HG02571 (cell line): Measurements from ENCODE around the gene KCNJ1.

Experiments
- ATAC-seq: cut with Tn5 transposase; IDR thresholded peaks from one replicate; pipeline ENCODE4 v1.9.1; 2021; ENCODE audit warnings: mild to moderate bottlenecking, moderate library complexity; ENCODE audit not compliant: unreplicated experiment

KCNJ1 gene

GRCh38 chr11:128902515-128903066 is 35.5 kb upstream of the KCNJ1 start:
- no peak for ATAC-seq

GRCh38 chr11:128901653-128902514 is 34.8 kb upstream of the KCNJ1 start:
- no peak for ATAC-seq

GRCh38 chr11:128900468-128900867 is 33.4 kb upstream of the KCNJ1 start:
- no peak for ATAC-seq

DNA sequence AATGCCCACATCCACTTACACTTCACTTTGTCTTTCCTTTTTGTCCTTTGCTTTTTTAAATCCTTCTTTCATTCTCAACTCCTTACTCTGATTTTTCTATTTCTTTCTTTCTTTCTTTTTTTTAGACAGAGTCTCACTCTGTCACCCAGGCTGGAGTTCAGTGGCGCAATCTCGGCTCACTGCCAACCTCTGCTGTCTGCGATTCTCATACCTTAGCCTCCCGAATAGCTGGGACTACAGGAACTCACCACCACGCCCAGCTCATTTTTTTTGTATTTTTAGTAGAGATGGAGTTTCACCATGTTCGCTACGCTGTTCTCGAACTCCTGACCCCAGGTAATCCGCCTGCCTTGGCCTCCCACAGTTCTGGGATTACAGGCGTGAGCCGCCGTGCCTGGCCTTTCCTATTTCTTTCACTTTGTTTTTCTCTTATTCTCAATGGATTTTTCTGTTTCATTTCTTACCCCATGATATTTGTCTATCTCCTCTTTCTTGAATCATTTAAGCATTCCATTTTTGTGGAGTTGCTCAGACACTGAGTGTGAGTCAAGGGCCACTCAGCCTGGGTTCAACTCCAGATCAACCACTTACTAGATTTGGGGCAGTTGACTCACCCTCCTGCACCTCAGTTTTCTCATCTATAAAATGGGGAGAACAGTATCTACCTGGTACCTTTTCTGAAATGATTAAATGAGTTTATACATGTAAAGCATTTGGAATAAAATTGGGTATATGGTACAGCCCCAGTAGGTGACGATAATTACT is 31.7 kb upstream of the KCNJ1 start:
- ATAC-seq, result no peak

DNA sequence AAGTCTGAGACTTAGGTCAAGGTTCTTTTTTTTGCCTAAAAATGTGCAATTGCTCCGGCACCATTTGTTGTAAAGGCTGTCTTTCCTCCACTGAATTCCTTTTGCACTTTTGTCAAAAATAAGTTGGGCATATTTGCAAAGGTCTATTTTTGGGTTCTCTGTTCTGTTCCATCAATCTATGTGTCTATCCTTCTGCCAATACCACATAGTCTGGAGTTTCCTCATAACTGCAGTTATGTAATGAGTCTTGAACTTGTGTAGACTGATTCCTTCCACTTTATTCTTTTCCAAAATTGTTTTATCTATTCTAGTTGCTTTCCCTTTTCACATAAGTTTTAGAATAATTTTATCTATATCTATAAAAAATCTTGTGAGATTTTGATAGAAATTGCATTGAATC is 30.7 kb upstream of the KCNJ1 start:
- no peak for ATAC-seq

DNA sequence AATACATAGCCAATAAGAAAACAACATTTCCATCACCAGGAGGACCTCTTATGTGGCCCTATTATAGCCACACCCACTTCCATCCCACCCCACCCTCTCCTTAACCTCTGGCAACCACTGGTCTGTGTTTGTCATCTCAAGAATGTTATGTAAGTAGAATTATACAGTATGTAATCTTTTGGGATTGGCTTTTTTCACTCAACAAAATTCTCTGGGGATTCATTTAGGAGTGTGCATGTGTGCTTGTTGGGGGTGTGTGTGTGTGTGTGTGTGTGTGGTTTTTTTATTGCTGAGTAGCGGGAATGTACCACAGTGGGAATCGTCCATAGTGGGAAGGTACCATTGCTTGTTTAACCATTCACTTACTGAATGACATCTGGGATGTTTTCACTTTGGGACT is 29.3 kb upstream of the KCNJ1 start:
- no peak for ATAC-seq

GRCh38 chr11:128895526-128895925 is 28.4 kb upstream of the KCNJ1 start:
- ATAC-seq, result no peak

GRCh38 chr11:128894685-128895084 is 27.6 kb upstream of the KCNJ1 start:
- ATAC-seq, result no peak

DNA sequence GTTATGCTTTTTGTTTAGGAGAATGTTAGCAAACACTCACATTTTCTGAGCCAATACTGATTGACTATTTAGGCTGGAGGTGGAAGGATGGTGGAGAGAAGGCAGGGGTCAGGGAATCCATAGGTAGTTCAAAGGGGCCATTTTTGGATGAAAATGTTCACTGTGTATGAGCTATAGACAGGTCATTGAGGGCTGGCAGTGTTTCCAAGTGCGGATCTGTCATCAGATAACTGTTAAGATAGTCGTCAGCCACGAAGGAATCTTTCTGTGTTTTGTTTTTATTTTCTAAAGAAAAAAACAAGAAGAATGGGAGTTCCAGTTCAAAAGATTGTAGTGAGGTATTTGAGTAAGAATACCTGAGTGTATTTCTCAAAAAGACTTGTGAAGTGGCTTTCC is 27.2 kb upstream of the KCNJ1 start:
- ATAC-seq, result no peak

- no peak for ATAC-seq
These were observed 26.6 kb upstream of the KCNJ1 start for GRCh38 chr11:128893578-128894285.

DNA sequence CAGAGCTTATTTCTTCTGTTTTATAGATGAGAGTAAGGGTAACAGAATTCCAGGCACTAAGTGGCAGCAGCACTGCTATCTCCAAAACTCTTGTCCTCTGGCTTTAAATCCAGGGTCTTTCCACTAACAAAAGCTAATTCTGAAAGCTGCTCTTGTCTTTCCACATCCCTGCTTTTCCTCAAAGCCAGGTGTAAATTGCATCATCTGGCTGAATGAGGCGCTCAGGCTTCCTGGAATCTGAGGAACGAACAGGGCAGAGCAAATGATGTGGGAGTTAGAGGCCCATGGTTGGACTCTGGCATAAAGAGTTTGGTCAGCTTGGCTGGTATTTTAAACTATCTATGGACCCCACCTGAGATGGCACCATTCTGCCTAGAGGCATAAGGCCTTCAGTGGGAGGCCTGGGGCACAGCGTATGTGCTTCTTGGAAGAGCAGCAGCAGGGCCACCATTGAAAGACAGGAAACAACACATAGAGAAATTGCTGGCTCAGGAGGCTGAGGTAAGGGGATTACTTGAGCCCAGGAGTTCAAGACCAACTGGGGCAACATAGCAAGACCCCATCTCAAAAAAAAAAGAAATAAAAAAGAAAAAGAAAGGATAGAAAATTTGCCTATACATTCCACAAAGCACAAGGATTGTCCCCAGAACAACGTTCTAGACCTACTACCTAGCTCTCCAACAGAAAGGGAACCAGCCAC is 25.9 kb upstream of the KCNJ1 start:
- ATAC-seq, result no peak

GRCh38 chr11:128891913-128892398 is 24.9 kb upstream of the KCNJ1 start:
- no peak for ATAC-seq

DNA sequence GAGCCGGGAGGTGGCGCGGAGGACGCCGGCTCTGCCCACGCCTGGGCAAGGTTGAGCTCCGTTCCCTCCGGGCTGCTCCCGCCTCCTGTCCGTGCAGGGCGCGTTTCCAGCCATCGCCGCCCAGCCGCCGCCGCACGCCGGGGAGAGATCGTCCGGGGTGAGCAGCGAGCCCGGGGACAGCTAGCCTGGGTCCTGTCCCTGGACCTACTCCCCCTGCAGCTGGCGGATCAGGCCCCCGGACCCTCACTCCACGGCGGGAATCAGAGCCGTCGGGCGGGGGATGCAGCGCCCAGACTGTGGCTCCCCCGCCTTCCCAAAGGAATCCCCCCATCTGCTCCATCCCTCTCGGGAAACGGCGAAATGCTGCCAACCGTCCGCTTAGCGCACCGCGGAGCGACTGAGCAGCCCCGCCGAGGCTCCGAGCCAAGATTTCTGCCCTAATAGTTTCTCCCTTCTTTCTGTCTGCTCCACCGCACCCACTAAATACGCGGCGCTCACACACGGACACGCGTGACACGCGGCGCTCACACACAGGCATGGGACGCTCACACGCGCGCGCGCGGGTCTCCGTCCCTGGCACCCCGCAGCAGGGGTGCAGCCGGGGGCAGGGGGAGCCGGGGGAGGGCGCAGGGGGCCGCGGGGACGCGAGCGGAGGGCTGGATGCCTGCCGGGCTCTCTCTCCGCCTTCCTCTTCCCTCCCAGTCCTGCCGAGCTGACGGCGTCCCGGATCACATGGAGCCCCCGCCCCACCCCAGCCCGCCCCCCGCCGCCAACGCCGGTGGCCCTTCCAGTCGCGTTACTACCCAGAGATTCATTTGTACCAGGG is 23.7 kb upstream of the KCNJ1 start, which contains the start of gene KCNJ5:
TSS of gene KCNJ5 (plus strand) at position 814 of the 826 bp plus-strand sequence. CDS start 19,918 bp downstream, outside the sequence.
- no peak for ATAC-seq

GRCh38 chr11:128890216-128890542 is 23.1 kb upstream of the KCNJ1 start:
- ATAC-seq, result no peak

GRCh38 chr11:128889657-128890213 is 22.6 kb upstream of the KCNJ1 start:
- no peak for ATAC-seq

DNA sequence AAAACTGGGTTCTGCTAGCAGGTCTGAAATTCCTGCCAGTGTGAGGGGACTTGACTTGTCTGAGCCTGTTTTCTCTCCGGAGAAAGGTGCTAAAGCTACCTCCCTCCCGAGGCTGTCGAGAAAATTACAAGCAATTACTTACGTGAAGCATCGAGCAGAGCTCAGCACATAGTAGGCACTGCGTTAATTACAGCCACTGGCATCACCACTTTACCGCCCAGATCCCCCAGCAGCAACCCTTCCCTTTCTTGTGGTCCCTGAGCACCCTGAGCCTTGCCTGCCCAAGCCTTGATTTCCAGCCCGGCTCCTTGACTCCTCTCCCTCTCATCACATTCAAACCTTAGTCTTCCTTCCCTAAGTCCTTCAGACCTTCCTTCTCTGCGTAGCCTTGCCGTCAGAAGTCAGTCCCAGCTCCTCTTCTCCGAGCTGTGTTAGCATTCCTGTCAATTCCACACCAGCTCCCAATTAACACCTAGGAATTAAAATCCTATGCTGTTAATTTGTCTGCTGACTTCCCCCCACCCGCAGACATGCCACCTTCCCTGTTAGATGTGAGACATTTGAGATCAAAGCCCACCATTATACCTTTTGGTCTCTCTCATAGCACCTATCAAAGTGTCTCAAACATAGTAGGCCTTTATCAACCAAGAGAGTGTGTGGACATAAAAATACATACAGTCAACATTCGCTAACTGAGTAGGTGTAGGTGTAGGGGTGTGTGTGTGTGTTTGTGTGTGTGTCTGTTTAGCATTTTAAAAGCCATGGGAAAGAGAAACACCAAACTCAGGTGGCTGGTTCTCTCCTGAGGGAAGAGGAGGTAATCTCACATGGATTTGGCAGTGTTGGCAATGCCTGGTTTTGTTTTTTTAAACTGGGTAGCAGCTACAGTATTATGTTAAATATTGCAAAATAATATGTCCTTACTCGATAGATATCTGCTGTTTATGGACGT is 21.2 kb upstream of the KCNJ1 start:
- ATAC-seq, result no peak

DNA sequence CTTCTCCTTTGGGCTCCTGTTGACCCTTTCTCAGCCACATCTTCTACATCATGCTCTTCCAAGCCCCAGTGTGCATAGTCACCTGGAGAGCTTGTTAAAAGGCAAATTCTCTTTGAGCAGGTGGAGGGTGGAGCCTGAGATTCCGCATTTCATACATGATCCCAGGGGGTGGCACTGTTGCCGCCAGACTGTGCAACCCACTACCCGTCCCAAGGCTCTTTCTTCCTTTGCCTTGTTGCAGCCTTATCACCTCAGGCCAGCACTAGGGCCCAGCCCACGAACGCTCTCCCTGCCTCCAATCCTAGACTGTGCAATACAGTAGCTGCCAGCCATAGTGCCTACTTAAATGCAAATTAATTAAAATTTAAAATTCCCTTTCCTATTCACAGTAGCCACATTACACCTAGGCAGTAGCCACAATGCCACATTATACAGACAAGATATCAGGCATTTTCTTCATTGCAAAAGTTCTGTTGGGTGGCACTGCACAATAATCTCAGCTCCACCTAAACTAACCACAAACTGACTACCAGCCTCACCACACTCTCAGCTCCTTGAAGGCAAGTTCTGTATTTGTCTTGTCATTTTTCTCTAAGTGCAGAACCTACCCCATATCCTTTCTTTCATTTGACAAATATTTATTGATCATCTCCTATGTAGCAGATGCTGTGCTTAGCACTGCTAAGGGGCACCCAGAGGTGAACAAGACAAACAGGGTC is 19.5 kb upstream of the KCNJ1 start:
- no peak for ATAC-seq
